A673 (cell line): ENCODE results near the gene SPATA2L. TPM values are rescaled to one million over a fixed set of nuclear protein-coding genes. Genes with fewer than 3 reads are reported as not detected.
"Not testable (repeated sequence)": the region's sequence is repeated elsewhere in the genome, so short reads cannot be mapped to it uniquely, and the experiment has no call there.

ENCODE experiments used
- BruUV-seq: library from RNA; stranded (reverse); fragments of 400-500 nt; replicated peaks from 2 replicates; lab custom pipeline; 2021; lab: Mats Ljungman, UMichigan
- CTCF ChIA-PET: fragments of 300-600 bp; sonication (Branson Sonifier 250); formaldehyde crosslinking; loops from one replicate; lab custom pipeline; 2022; ENCODE audit warnings: antibody characterized with exemption; lab: Charles Lee
- POLR2A ChIA-PET: fragments of 300-600 bp; sonication (Branson Sonifier 250); formaldehyde crosslinking; loops from one replicate; lab custom pipeline; 2022; ENCODE audit warnings: antibody characterized with exemption; ENCODE audit not compliant: low non-redundant PET; lab: Charles Lee
- DNase-seq: peaks from one replicate; pipeline ENCODE4 v3.0.0-alpha.2; 2015; ENCODE audit warnings: low spot score
- H3K27ac ChIP-seq: fragments of 200-600 bp; sonication (generic); 2 replicates; pipeline ENCODE4 v1.5.1; 2016; ENCODE audit warnings: mixed run types, low read depth, mild to moderate bottlenecking, mixed read lengths, antibody characterized with exemption, low read length; ENCODE audit not compliant: poor library complexity, severe bottlenecking
- H3K27me3 ChIP-seq: fragments of 200-600 bp; sonication (generic); replicated peaks from 2 replicates; pipeline ENCODE4 v1.6.1; 2017; ENCODE audit warnings: mixed run types, low read depth, mild to moderate bottlenecking, mixed read lengths, antibody characterized with exemption, low read length; ENCODE audit not compliant: insufficient read depth, poor library complexity
- H3K36me3 ChIP-seq: fragments of 200-600 bp; sonication (generic); 2 replicates; pipeline ENCODE4 v1.6.1; 2016; ENCODE audit warnings: mixed run types, mild to moderate bottlenecking, mixed read lengths, antibody characterized with exemption, low read length; ENCODE audit not compliant: insufficient read depth, poor library complexity, severe bottlenecking
- H3K4me1 ChIP-seq: fragments of 200-600 bp; sonication (generic); 2 replicates; pipeline ENCODE4 v1.6.1; 2017; ENCODE audit warnings: mixed run types, mild to moderate bottlenecking, mixed read lengths, antibody characterized with exemption, low read length; ENCODE audit not compliant: insufficient read depth, poor library complexity, severe bottlenecking
- H3K4me3 ChIP-seq: fragments of 200-600 bp; sonication (generic); 2 replicates; pipeline ENCODE4 v1.5.1; 2016; ENCODE audit warnings: low read depth, mixed run types, mild to moderate bottlenecking, mixed read lengths, low read length; ENCODE audit not compliant: poor library complexity, severe bottlenecking
- H3K9me3 ChIP-seq: fragments of 200-600 bp; sonication (generic); 2 replicates; pipeline ENCODE4 v1.6.1; 2016; ENCODE audit warnings: mixed run types, low read depth, mild to moderate bottlenecking, mixed read lengths, antibody characterized with exemption, low read length; ENCODE audit not compliant: poor library complexity, severe bottlenecking
- EZH2 ChIP-seq: fragments of 200-600 bp; sonication (generic); IDR thresholded peaks from 2 replicates; pipeline ENCODE4 v1.6.1; 2017; ENCODE audit warnings: borderline replicate concordance, low read depth, mild to moderate bottlenecking, mixed read lengths, antibody characterized with exemption, low read length; ENCODE audit not compliant: poor library complexity, severe bottlenecking
- intact Hi-C: fragments of 100-400 bp; cut with micrococcal nuclease; formaldehyde crosslinking; loops from one replicate; pipeline ENCODE4 v1.10.0; 2022; ENCODE audit not compliant: unreplicated experiment
- total RNA-seq: library from RNA; stranded (reverse); gene quantifications from 2 replicates; pipeline ENCODE4 v1.2.3, GENCODE V29; 2021
- TF ChIP-seq, protein P1 (sequence below): fragments of 300-800, 200-600 bp; sonication (generic); conservative IDR thresholded peaks from 2 replicates; pipeline ENCODE4 v1.5.1; 2017; ENCODE audit warnings: low read depth, mild to moderate bottlenecking, antibody characterized with exemption, low read length, moderate library complexity, mixed read lengths

SPATA2L gene
- total RNA-seq, 1 experiment from 2014 or later = 19.1 TPM

DNA sequence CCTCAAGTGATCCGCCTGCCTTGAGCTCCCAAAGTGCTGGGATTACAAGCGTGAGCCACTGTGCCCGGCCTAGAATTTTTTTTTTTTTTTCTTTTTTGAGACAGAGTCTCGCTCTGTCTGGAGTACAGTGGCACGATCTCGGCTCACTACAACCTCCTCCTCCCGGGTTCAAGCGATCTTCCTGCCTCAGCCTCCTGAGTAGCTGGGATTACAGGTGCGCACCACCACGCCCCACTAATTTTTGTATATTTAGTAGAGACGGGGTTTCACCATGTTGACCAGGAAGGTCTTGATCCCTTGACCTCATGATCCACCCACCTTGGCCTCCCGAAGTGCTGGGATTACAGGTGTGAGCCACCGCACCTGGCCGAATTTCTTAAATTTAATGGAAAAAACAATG is 2.8 kb downstream of the SPATA2L start:
- Histone ChIP-seq H3K4me1 (peaks cover 10% of the 10 kb centered on the region), H3K36me3 (peaks cover 37% of the 10 kb centered on the region)
- H3K4me3 ChIP-seq, H3K27me3 ChIP-seq, H3K27ac ChIP-seq, DNase-seq, H3K9me3 ChIP-seq, BruUV-seq, intact Hi-C loops: not testable (repeated sequence)
- POLR2A ChIA-PET = interaction anchor here (0.7 kb wide), 1 partner anchor 14 kb away, joined by 20 read pairs; no protein-coding TSS in a partner anchor
- CTCF ChIA-PET = interaction anchor here (0.7 kb wide), 1 partner anchor 11 kb away, joined by 7 read pairs; no protein-coding TSS in a partner anchor

DNA sequence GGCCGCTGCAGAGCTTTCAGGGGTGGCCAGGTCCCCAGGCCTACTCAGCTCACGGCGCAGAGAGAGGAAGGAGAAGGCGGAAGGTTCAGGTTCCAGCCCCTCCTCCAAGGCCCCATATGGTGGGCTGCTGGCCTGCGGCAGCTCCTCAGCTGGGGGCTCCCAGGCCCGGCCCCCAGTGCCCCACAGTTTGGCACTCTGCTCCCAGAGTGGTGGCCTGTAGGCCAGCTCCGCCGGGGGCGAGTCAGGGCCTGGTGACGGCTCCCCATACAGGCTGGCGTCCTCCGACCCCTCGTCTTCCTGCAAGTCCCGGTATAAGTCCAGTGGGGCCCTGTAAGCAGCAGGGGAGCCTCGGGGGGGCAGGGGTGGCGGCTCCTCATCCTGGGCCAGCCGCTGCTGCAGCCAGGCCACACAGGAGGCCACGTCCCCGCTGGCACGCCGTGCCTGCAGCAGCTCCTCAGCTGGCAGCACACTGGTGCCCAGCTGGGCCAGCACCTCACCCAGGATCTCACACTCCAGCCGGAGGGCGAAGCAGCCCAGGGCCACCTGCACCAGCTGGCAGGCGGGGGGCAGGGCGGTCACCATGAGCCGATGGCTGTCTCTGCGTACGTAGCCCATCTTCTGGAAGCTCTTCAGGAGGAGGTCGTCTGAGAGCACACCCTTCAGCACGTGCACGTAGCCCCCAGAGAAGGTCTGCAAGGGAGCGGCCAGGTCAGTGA is 3.7 kb downstream of the SPATA2L start:
- TF ChIP-seq, protein P1, sequence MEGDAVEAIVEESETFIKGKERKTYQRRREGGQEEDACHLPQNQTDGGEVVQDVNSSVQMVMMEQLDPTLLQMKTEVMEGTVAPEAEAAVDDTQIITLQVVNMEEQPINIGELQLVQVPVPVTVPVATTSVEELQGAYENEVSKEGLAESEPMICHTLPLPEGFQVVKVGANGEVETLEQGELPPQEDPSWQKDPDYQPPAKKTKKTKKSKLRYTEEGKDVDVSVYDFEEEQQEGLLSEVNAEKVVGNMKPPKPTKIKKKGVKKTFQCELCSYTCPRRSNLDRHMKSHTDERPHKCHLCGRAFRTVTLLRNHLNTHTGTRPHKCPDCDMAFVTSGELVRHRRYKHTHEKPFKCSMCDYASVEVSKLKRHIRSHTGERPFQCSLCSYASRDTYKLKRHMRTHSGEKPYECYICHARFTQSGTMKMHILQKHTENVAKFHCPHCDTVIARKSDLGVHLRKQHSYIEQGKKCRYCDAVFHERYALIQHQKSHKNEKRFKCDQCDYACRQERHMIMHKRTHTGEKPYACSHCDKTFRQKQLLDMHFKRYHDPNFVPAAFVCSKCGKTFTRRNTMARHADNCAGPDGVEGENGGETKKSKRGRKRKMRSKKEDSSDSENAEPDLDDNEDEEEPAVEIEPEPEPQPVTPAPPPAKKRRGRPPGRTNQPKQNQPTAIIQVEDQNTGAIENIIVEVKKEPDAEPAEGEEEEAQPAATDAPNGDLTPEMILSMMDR = no peak
- no peak overlapping the region for H3K4me3 ChIP-seq
- H3K9me3 ChIP-seq = no peaks in the 10 kb centered on the region
- DNase-seq = no peak
- CTCF ChIA-PET = no interaction called here
- intact Hi-C loops = no loop called here
- POLR2A ChIA-PET = no interaction called here
- no TSS peak for BruUV-seq
- no peaks in the 10 kb centered on the region for H3K27me3 ChIP-seq
- no peak overlapping the region for H3K27ac ChIP-seq
- H3K4me1 ChIP-seq = peaks cover 10% of the 10 kb centered on the region
- H3K36me3 ChIP-seq = peaks cover 44% of the 10 kb centered on the region

DNA sequence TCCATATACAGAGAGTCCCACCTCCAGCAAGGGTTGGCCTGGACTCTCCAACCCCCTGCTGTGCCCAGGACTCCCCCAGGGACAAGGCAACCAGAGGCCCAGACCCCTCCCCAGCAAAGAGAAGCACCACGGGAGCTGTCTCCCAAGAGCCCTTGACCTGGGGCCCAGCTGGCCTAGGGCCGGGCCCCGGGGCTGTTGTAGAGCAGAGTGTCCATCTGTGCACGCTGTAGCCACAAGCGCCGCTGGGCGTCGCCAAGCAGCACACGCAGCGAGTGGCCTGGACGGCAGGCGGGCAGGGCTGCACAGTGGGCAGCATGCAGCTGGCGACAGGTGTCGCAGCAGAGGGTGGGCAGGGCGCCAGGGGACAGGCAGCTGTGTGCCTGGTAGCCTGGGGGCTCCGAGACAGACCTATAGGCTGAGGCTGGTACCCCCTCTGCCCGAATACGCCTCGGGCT is 4.3 kb downstream of the SPATA2L start:
- H3K27ac ChIP-seq = no peak overlapping the region
- CTCF ChIA-PET = no interaction called here
- H3K36me3 ChIP-seq = peaks cover 47% of the 10 kb centered on the region
- H3K4me1 ChIP-seq = peaks cover 10% of the 10 kb centered on the region
- intact Hi-C loops = no loop called here
- TF ChIP-seq, protein P1 = no peak
- no peak for TF ChIP-seq EZH2
- DNase-seq = no peak
- H3K27me3 ChIP-seq = no peaks in the 10 kb centered on the region
- no peak overlapping the region for H3K4me3 ChIP-seq
- H3K9me3 ChIP-seq = no peaks in the 10 kb centered on the region
- POLR2A ChIA-PET = no interaction called here
- no TSS peak for BruUV-seq
